HG03521 (cell line): ENCODE results near the gene POU2F3.
"Not testable (repeated sequence)": the region's sequence is repeated elsewhere in the genome, so short reads cannot be mapped to it uniquely, and the experiment has no call there.

Source experiments
- ATAC-seq: cut with Tn5 transposase; IDR thresholded peaks from one replicate; pipeline ENCODE4 v1.9.1; 2021; ENCODE audit warnings: mild to moderate bottlenecking, moderate library complexity; ENCODE audit not compliant: unreplicated experiment

Gene POU2F3

DNA sequence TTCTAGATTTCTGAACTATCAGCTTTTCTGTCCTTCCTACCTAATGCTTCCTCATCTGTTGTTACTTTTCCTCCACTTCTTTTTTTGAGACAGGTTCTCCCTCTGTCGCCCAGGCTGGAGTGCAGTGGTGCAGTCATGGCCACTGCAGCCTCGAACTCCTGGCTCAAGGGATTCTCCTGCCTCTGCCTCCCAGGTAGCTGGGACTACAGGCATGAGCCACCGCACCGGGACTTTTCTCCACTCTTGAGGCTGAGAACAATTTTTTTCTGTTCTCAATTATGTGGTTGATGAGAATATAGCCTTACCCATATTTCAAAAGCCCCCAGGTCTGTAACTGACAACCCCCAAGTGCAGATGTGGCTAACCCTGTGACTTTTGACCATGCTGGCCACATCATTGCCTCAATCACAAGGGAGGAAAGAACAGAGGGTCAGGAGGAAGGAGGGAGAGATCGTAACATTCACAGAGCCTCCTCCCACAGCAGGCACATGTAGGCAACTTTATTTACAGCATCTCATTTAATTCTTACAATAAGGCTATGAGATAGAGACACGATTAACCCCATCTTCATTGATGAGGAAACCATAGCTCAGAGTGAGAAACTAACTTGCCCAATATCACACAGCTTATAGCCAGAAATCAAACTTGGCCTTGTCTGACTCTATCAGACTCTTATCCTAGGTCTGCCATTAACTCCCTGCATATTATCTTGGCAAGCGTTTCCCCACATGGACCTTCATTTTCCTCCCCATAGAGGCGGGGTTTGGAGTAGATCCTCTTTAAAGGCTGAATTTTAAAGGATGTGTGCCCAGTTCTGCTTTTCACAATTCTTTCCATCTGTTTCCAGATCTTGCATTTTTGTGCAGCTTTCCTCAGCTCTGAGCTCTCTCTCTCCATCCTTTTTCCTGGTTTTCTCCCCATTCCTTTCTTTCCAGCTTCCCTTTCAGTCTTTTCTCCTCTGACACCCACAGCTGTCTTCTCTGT, 9.6 kb downstream of the POU2F3 start:
- no peak for ATAC-seq

GRCh38 chr11:120253377-120253776, 13.4 kb downstream of the POU2F3 start:
- not testable (repeated sequence) for ATAC-seq

GRCh38 chr11:120254788-120255518, 15.0 kb downstream of the POU2F3 start:
- no peak for ATAC-seq

- no peak for ATAC-seq
Measured at GRCh38 chr11:120255519-120255866, 15.6 kb downstream of the POU2F3 start.

- no peak for ATAC-seq
Measured at GRCh38 chr11:120256178-120256577, 16.2 kb downstream of the POU2F3 start.

- no peak for ATAC-seq
Measured at GRCh38 chr11:120256779-120257178, 16.8 kb downstream of the POU2F3 start.

- no peak for ATAC-seq
Measured at GRCh38 chr11:120257346-120257745, 17.4 kb downstream of the POU2F3 start.

- ATAC-seq, result no peak
Measured at GRCh38 chr11:120258661-120259060, 18.7 kb downstream of the POU2F3 start.

GRCh38 chr11:120259241-120259640, 19.3 kb downstream of the POU2F3 start:
- ATAC-seq, result no peak

DNA sequence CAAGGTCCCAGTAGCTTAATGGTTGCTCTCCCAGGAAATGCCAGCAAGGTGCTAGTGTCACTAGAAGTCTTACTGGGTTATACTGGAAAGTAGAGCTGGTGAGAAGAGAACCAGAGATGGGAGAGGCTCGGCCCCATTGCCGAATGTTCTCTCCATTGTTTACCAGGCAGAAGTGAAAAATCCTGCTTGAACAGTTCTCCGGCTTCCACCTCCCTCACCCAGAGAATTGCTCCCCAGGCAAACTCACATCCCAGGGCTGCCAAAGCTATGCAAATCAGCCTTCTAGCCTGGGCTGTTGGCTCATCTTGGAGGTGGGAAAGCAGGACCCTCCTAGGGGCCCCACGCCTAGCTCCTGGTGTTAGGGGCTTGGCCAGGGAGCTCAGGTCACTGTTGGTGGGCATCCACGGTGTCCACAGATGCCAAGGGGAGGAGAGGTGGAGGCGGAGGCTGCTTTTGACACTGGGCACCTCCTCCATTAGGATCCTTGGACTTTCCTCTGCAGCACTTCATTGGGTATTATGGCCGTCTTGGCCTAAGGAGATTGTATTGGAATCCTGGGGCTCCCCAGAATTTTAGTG, 20.1 kb downstream of the POU2F3 start:
- no peak for ATAC-seq

DNA sequence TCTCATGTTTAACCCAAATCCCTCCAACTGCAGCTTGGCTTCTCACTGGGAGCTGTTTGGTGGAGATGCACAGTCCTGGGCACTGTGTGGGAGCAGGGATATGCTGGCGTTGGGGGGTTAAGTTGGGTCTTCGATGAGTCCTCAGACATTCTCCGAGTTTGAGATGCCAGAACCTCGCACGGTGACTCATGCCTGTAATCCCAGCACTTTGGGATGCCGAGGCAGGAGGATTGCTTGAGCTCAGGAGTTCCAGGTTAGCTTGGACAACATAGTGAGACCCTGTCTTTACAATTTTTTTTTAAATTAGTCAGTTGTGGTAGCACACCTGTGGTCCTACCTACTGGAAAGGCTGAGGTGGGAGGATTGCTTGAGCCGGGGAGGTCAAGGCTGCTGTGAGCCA, 20.7 kb downstream of the POU2F3 start:
- no peak for ATAC-seq

- ATAC-seq, result no peak
Measured at GRCh38 chr11:120261321-120261720, 21.4 kb downstream of the POU2F3 start.

- no peak for ATAC-seq
Measured at GRCh38 chr11:120261931-120262330, 22.0 kb downstream of the POU2F3 start.

DNA sequence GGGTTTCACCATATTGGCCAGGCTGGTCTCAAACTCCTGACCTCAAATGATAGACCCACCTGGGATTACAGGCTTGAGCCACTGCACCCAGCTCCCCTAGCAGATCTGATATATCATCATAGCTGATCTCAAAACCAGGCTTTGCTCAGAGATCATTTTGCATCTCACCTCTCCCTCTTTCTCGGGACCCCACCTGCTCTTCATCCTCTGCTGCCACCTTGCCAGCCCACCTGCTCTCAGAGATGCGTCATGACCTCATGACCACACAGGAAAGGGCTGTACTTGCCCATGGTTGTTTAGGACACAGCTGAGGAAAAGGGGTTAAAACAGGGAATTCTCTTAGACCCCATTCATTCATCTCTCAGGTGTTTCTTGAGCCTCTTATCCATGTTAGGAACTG, 27.4 kb downstream of the POU2F3 start:
- ATAC-seq, result no peak

GRCh38 chr11:120268686-120269085, 28.7 kb downstream of the POU2F3 start:
- ATAC-seq, result no peak

- no peak for ATAC-seq
Measured at GRCh38 chr11:120270386-120270785, 30.4 kb downstream of the POU2F3 start.

DNA sequence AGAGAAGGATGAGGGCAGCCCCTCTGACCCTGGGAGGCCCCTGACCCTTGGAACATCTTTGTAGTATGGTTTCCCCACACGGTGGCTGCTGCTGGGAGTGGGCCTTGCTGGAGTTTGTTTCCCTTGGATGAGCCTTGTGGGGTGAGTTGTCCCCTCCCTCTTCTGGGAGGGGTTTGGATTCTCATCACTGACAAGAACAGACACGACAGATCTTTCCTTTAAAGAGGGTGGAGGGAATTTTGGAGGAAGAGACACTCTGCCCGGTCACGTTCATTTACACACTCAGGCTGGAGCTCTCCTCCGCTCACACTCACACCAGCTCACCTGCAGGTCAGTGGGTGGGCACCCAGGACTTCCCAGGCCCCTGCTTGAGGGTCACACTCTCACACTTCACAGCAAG, 31.7 kb downstream of the POU2F3 start:
- no peak for ATAC-seq

- ATAC-seq, result no peak
Measured at GRCh38 chr11:120272303-120272702, 32.4 kb downstream of the POU2F3 start.

GRCh38 chr11:120273432-120273831, 33.5 kb downstream of the POU2F3 start:
- ATAC-seq, result no peak

DNA sequence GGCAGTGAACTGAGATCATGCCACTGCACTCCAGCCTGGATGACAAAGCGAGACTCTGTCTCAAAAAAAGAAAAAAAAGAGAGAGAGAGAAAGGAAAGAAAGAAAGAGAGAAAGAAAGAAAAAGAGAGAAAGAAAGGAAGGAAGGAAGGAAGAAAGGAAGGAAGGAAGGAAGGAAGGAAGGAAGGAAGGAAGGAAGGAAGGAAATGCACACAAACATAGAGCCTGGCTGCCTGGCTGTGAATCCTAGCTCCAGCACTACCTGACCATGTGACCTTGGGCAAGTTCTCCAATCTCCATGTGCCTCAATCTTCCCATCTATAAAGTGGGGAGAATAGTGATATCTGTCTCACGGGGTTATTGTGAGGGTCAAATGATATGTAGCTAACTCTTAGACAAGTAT, 34.0 kb downstream of the POU2F3 start:
- ATAC-seq, result not testable (repeated sequence)

- ATAC-seq, result no peak
Measured at GRCh38 chr11:120279502-120279901, 39.6 kb downstream of the POU2F3 start.

DNA sequence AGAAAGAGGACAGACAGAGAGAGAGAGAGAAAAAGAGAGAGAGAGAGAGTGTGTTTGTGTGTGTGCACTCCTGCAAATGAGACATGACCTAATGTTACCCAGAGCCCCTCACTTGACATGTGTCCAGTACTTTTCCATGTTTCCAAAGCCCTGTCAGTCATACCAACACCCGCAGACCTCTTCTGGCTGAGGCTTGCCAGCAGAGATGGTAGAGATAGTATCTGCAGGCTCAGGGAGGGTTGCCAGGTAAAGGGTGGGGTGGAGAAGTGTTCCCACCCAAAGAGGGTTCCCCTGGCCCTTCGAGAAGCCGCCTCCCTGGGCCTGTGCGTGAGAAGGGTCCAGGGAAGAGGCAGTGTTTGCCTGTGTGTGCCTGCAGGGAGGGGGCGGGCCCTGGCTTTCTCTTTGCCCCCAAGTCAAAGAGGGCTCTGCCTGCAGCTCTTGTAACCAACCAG, 40.7 kb downstream of the POU2F3 start:
- ATAC-seq, result no peak
